Activated naive CD4-positive, alpha-beta T cell treated with anti-CD3 and anti-CD28 coated beads, Interleukin-2, amount 50 U/mL, for 24 hours (primary cell): ENCODE data around the gene PABPC4L.
"Not testable (repeated sequence)": the region's sequence is repeated elsewhere in the genome, so short reads cannot be mapped to it uniquely, and the experiment has no call there.

ENCODE experiments used
- H3K27ac Mint-ChIP-seq: one replicate; pipeline ENCODE4 v1.8.0; 2021; ENCODE audit warnings: mild to moderate bottlenecking, mixed read lengths
- H3K27me3 Mint-ChIP-seq: one replicate; pipeline ENCODE4 v1.8.0; 2021; ENCODE audit warnings: mixed read lengths
- H3K36me3 Mint-ChIP-seq: one replicate; pipeline ENCODE4 v1.8.0; 2021; ENCODE audit warnings: mixed read lengths
- H3K4me1 Mint-ChIP-seq: one replicate; pipeline ENCODE4 v1.8.0; 2021; ENCODE audit warnings: mixed read lengths
- H3K4me3 Mint-ChIP-seq: one replicate; pipeline ENCODE4 v1.8.0; 2021; ENCODE audit warnings: mild to moderate bottlenecking, mixed read lengths
- H3K9me3 Mint-ChIP-seq: one replicate; pipeline ENCODE4 v1.8.0; 2021; ENCODE audit warnings: mixed read lengths

The PABPC4L gene

GRCh38 chr4:134201216-134202161, at the start of gene PABPC4L:
Gene PABPC4L, minus strand, starts transcription at chr4:134201789. Its CDS starts 770 bp downstream, at chr4:134201019.
- H3K4me3 Mint-ChIP-seq, result no peak within 1 kb of the TSS
- no peaks in the 10 kb centered on the region for H3K4me1 Mint-ChIP-seq
- H3K27ac Mint-ChIP-seq, result no peak within 1 kb of the TSS
- H3K36me3 Mint-ChIP-seq, result no peaks in the 10 kb centered on the region
- peaks cover 4% of the 10 kb centered on the region for H3K27me3 Mint-ChIP-seq
- peaks cover 2% of the 10 kb centered on the region for H3K9me3 Mint-ChIP-seq

DNA sequence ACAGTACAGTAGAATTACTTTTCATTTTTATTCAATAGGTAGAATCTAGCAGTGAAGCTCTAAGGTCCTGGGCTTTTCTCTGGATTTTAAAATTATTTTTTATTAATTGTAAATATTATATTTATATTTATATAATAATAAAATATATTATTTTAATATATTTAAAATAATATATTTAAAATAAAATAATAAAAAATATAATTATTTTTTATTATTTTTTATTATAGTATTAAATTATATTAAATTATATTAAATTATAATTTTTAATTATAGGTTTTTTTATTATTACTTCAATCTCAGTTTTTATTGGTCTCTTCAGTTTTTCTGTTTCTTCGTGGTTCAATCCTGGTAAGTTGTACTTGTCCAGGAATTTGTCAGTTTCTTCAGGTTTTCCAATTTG, 49.7 kb upstream of the PABPC4L start:
- peaks cover 8% of the 10 kb centered on the region for H3K9me3 Mint-ChIP-seq
- no peak overlapping the region for H3K4me3 Mint-ChIP-seq
- H3K27ac Mint-ChIP-seq, result no peak overlapping the region
- H3K36me3 Mint-ChIP-seq, result no peaks in the 10 kb centered on the region
- no peaks in the 10 kb centered on the region for H3K27me3 Mint-ChIP-seq
- no peaks in the 10 kb centered on the region for H3K4me1 Mint-ChIP-seq

DNA sequence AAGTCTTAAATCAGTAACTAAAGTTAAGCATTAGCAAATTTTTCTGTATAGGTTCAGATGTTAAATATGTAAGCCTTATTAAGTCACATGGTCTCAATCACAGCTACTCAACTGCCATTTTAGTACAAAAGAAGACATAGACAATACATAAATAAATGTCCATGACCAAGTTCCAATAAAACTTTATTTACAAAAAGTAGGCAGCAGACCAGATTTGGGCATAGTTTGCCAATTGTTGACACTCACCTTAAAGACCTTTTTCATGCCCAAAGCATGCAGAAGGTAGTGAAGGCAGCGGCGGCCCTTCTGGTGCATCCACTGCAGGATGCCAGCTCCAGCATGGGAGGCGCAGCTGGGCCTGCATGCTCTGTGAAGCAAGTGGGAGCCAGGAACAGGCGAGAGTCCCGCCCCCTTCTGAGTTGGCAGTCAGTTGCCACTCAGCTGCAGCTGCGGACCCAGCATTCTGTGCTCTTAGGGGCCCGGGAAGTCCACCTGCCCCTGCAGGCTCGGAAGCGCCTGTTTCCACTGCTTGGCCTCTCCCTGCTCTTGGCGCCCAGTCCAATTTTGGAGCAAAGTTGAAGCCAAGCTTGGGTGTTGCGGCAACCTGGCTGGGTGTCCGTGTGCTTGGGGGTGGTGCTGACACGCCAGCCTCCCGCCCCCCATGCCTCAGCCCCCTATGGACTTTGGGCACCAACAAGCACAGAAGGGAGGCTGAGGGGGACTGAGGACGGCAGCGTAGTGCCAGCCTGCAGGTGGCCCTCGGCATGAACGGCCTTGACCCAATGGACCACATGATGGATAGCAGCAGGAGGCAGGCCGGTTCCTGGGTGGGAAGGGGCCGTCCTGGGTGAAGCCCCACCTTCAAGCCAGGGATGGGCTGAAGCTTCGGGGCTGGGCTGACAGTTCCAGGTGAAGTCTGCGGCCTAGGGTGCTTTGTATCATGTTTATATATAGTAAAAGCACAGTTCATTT, 42.4 kb upstream of the PABPC4L start:
- no peaks in the 10 kb centered on the region for H3K27me3 Mint-ChIP-seq
- H3K4me3 Mint-ChIP-seq, result no peak overlapping the region
- no peaks in the 10 kb centered on the region for H3K4me1 Mint-ChIP-seq
- H3K36me3 Mint-ChIP-seq, result no peaks in the 10 kb centered on the region
- peaks cover 12% of the 10 kb centered on the region for H3K9me3 Mint-ChIP-seq
- no peak overlapping the region for H3K27ac Mint-ChIP-seq

GRCh38 chr4:134219043-134219442, 17.5 kb upstream of the PABPC4L start:
- Mint-ChIP-seq H3K36me3 (no peaks in the 10 kb centered on the region), H3K4me3 (no peak overlapping the region), H3K27ac (no peak overlapping the region), H3K4me1 (no peaks in the 10 kb centered on the region), H3K27me3 (no peaks in the 10 kb centered on the region), H3K9me3 (peaks cover 12% of the 10 kb centered on the region)

GRCh38 chr4:134216411-134216810, 14.8 kb upstream of the PABPC4L start:
- Mint-ChIP-seq H3K36me3 (no peaks in the 10 kb centered on the region), H3K27ac (no peak overlapping the region), H3K4me1 (no peaks in the 10 kb centered on the region), H3K27me3 (no peaks in the 10 kb centered on the region), H3K9me3 (peaks cover 9% of the 10 kb centered on the region), H3K4me3 (no peak overlapping the region)

DNA sequence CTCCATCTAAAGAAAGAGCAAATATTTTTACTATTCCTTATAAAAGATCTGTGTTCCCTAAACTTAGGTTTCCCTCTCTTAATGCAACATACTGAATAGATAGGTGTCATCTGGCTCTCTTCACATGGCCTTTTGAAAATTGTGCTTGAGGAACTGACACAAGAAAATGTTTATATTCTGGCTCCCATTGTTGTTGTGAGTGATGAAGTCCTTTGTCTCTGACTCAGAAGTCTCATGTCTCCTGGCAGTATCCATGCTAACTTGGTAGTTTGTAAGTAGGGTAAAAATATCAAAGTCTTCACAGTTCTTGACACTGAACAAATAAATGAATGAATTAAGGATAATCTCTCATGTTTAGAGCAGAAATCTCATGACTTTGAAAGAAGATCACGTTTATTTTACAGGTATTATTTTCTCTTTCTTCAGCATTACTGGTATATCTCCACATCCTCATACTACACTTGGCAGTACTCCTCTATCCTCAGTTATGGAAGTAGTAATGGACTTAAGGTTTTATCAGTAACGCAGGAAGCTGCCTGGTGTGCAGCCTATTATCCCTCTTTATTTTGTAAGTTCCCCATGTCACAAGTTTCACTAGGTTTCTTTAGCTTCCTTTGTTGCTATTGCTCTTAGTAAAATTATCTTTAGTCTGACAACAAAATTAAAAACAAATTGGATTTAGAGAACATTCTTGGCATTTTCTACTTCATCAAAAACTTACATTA, 14.2 kb upstream of the PABPC4L start:
- peaks cover 9% of the 10 kb centered on the region for H3K9me3 Mint-ChIP-seq

DNA sequence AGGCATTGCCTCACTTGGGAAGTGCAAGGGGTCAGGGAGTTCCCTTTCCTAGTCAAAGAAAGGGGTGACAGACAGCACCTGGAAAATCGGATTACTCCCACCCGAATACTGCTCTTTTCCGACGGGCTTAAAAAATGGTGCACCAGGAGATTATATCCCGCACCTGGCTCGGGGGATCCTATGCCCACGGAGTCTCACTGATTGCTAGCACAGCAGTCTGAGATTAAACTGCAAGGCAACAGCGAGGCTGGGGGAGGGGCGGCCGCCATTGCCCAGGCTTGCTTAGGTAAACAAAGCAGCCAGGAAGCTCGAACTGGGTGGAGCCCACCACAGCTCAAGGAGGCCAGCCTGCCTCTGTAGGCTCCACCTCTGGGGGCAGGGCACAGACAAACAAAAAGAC, 6.4 kb upstream of the PABPC4L start:
- H3K36me3 Mint-ChIP-seq, H3K27ac Mint-ChIP-seq, H3K4me3 Mint-ChIP-seq, H3K4me1 Mint-ChIP-seq, H3K27me3 Mint-ChIP-seq: not testable (repeated sequence)
- H3K9me3 Mint-ChIP-seq, result peaks cover 11% of the 10 kb centered on the region

More for the DNA sequence above, 14.2 kb upstream of the PABPC4L start:
- Mint-ChIP-seq H3K4me1 (no peaks in the 10 kb centered on the region), H3K4me3 (no peak overlapping the region), H3K27ac (no peak overlapping the region), H3K27me3 (no peaks in the 10 kb centered on the region), H3K36me3 (no peaks in the 10 kb centered on the region)

- Mint-ChIP-seq H3K27me3 (peaks cover 4% of the 10 kb centered on the region), H3K36me3 (no peaks in the 10 kb centered on the region), H3K9me3 (peaks cover 6% of the 10 kb centered on the region), H3K4me1 (no peaks in the 10 kb centered on the region), H3K27ac (no peak overlapping the region), H3K4me3 (no peak overlapping the region)
These were observed 772 bp upstream of the PABPC4L start for GRCh38 chr4:134202166-134202956.

GRCh38 chr4:134200811-134201215, 776 bp downstream of the PABPC4L start:
- no peak overlapping the region for H3K4me3 Mint-ChIP-seq
- no peak overlapping the region for H3K27ac Mint-ChIP-seq
- no peaks in the 10 kb centered on the region for H3K9me3 Mint-ChIP-seq
- no peaks in the 10 kb centered on the region for H3K36me3 Mint-ChIP-seq
- peaks cover 4% of the 10 kb centered on the region for H3K27me3 Mint-ChIP-seq
- H3K4me1 Mint-ChIP-seq, result no peaks in the 10 kb centered on the region

GRCh38 chr4:134189949-134190348, 11.6 kb downstream of the PABPC4L start:
- Mint-ChIP-seq H3K4me3 (no peak overlapping the region), H3K27me3 (no peaks in the 10 kb centered on the region), H3K4me1 (no peaks in the 10 kb centered on the region), H3K27ac (no peak overlapping the region), H3K36me3 (no peaks in the 10 kb centered on the region), H3K9me3 (peaks cover 21% of the 10 kb centered on the region)

DNA sequence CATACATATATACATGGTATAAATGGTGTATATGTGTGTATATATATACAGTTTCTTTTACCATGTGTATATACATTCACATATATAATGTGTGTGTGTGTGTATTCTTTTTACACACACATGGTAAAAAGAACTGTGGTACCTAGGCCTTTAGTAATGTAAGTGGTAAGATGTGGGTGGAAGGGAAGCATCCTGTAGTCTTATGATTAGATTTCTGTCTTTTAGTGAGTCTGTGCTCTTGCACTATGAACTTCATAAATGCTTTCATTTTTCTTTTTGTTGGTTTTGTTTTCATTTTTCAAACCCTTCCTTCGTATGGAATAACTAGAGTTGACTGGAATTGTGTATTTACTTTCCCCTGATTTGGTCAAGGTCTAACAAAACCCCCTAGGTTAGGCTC, 12.1 kb downstream of the PABPC4L start:
- H3K4me1 Mint-ChIP-seq, result no peaks in the 10 kb centered on the region
- no peaks in the 10 kb centered on the region for H3K36me3 Mint-ChIP-seq
- peaks cover 21% of the 10 kb centered on the region for H3K9me3 Mint-ChIP-seq
- no peak overlapping the region for H3K4me3 Mint-ChIP-seq
- H3K27me3 Mint-ChIP-seq, result no peaks in the 10 kb centered on the region
- H3K27ac Mint-ChIP-seq, result no peak overlapping the region

- H3K4me3 Mint-ChIP-seq, result no peak overlapping the region
- no peaks in the 10 kb centered on the region for H3K36me3 Mint-ChIP-seq
These were observed 22.9 kb downstream of the PABPC4L start for GRCh38 chr4:134178706-134179105.

DNA sequence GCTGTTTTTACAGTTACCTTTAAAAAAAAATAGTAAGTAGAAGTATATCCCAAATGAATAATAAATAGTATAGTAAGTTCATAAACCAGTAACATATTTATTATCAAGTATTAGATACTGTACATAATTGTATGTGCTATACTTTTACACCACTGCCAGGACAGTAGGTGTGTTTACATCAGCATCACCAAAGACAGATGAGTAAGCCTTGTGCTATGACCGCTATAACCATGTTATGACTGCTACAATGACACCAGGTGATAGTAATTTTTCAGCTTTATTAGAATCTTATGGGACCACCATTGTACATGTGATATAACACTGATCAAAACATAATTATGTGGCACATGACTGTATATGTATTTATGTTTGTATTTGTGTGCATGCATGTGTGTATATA, 27.3 kb downstream of the PABPC4L start:
- Mint-ChIP-seq H3K36me3 (no peaks in the 10 kb centered on the region), H3K4me1 (no peaks in the 10 kb centered on the region), H3K9me3 (no peaks in the 10 kb centered on the region), H3K4me3 (no peak overlapping the region), H3K27me3 (no peaks in the 10 kb centered on the region), H3K27ac (no peak overlapping the region)

More at GRCh38 chr4:134178706-134179105, 22.9 kb downstream of the PABPC4L start:
- Mint-ChIP-seq H3K4me1 (no peaks in the 10 kb centered on the region), H3K9me3 (no peaks in the 10 kb centered on the region), H3K27me3 (no peaks in the 10 kb centered on the region), H3K27ac (no peak overlapping the region)

DNA sequence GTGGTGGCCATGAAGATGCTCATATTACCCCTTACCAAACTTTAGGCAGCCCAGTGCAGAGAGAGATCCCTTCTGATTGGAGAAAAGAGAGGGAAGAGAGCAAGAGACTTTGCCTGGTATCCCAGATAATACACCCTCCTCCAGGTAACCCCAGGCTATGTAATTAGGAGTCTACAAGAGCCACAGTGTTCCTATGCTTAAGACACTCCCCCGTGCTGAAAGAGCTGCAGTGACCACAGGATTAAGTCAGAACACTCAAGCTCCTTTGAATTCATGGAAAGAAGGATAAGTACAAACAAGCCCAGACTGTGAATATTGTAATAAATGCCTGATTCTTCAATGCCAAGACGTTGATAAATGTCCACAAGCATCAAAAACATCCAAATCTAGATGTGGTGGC, 41.4 kb downstream of the PABPC4L start:
- peaks cover 6% of the 10 kb centered on the region for H3K9me3 Mint-ChIP-seq
- no peaks in the 10 kb centered on the region for H3K27me3 Mint-ChIP-seq
- H3K27ac Mint-ChIP-seq, result no peak overlapping the region
- H3K4me3 Mint-ChIP-seq, result no peak overlapping the region
- H3K4me1 Mint-ChIP-seq, result no peaks in the 10 kb centered on the region
- H3K36me3 Mint-ChIP-seq, result no peaks in the 10 kb centered on the region
